T-helper 1 cell treated with Interleukin-12 subunit alpha and Interleukin-12 subunit beta and Interleukin-4 antibody, amounts not matched to agents 30 μg/mL and 1 μg/mL, for 36 hours (primary cell): ENCODE results near the gene DPEP3.
"Not testable (repeated sequence)": the region's sequence is repeated elsewhere in the genome, so short reads cannot be mapped to it uniquely, and the experiment has no call there.

ENCODE experiments used
- H3K27ac Mint-ChIP-seq: one replicate; pipeline ENCODE4 v1.8.0; 2021; ENCODE audit warnings: mild to moderate bottlenecking, mixed read lengths
- H3K27me3 Mint-ChIP-seq: one replicate; pipeline ENCODE4 v1.8.0; 2021; ENCODE audit warnings: low read depth, mixed read lengths
- H3K36me3 Mint-ChIP-seq: one replicate; pipeline ENCODE4 v1.8.0; 2021; ENCODE audit warnings: low read depth, mixed read lengths
- H3K4me1 Mint-ChIP-seq: one replicate; pipeline ENCODE4 v1.8.0; 2021; ENCODE audit warnings: low read depth, mixed read lengths
- H3K4me3 Mint-ChIP-seq: one replicate; pipeline ENCODE4 v1.8.0; 2021; ENCODE audit warnings: mild to moderate bottlenecking, moderate library complexity, mixed read lengths
- H3K9me3 Mint-ChIP-seq: one replicate; pipeline ENCODE4 v1.8.0; 2021; ENCODE audit warnings: mixed read lengths

The DPEP3 gene

DNA sequence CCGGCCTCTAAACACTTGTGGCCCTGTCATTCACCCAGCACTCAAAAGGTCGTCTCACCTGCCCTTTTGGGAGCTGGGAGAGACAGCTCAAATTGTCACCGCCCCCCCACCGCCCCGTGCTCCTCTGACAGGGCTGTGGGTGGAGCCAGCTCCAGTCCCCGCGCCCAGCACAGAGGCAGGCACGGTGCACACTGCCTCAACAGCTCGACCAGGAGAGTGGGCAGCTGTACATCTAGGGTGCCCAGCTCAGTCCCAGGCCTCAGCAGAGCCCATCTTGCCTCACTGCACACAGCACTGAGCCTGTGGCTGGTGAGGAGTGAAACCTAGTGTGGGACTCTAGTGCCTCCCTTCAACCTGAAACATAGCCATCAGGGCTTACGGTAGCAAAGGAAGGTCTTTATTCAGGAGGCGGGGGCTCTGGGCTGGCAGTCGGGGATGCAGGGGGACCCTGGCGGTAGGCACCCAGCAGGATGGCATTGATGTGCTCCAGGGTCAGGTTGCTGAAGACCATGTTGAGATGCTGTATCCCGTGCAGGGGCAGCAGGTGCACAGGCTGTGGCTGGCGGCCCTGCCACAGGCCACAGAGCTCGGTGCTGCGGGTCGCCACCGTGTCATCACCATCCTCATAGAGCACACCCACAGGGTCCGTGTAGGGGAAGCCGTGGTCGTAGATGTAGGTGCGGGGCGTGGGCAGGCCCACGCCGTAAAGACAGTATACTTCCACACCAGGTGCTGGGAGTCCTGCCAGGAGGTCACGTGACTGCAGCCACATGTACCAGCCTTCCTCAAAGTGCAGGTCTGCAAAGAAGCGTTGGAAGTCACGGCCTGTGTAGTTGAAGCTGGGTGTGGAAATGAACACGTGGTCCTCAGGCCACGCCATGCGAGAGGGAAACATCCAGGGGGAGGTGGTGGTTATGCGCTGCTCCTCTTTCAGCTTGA, 40.5 kb downstream of the DPEP3 start:
- Mint-ChIP-seq H3K4me1 (peaks cover 31% of the 10 kb centered on the region), H3K27me3 (no peaks in the 10 kb centered on the region), H3K9me3 (no peaks in the 10 kb centered on the region), H3K27ac (peak overlapping the region; percentile 41), H3K4me3 (no peak overlapping the region), H3K36me3 (peaks cover 21% of the 10 kb centered on the region)

DNA sequence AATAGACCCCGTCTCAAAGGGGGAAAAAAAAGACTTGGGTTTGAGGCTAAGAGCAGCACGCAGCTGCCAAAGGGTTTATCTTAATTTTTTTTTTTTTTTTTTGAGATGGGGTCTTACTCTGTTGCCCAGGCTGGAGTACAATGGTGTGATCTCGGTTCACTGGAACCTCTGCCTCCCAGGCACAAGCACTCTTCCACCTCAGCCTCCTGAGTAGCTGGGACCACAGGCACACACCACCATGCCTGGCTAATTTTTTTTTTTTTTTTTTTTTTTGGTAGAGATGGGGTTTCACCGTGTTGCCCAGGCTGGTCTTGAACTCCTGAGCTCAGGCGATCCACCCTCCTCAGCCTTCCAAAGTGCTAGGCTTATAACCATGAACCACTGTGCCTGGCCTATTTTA, 42.6 kb downstream of the DPEP3 start:
- H3K36me3 Mint-ChIP-seq = peaks cover 31% of the 10 kb centered on the region
- H3K4me3 Mint-ChIP-seq = peak overlapping the region; percentile 96
- H3K4me1 Mint-ChIP-seq = peaks cover 40% of the 10 kb centered on the region
- H3K27me3 Mint-ChIP-seq, H3K9me3 Mint-ChIP-seq: not testable (repeated sequence)
- H3K27ac Mint-ChIP-seq = peak overlapping the region; percentile 73

DNA sequence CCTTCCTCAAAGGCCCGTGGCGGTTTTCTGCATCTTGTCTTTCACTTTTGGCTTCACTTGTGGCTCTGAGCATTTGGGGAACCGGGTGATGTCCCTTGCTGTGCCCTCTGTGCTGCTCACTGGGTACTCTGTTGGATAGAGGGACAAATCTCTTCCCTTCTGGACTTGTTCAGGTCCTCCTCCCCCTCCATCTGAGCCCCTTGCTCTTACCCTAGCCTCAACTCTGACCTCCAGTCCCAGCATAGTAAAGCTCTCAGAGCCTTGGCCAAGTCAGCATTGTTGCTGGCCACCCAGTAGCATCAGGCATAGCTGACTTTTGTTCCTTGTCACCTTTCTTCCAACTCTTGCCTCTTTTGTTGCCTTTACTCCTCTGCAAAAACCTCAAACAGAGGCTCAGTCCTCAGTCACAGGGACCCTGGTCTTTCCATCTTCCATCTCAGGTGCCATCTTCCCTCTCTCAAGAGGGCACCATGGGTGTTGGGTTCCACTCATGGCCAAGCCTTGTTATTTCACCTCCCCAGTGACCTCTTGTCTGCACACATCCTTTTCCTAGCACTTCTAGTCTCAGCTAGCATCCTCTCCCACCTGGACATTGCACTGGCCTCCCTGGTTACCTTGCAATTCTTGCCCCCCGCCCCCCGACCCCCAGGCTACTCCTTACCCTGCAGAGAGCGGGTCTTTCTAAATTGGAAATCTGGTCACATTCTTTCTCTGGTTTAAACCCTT, 43.3 kb downstream of the DPEP3 start:
- H3K27me3 Mint-ChIP-seq = no peaks in the 10 kb centered on the region
- H3K9me3 Mint-ChIP-seq = no peaks in the 10 kb centered on the region
- H3K4me1 Mint-ChIP-seq = peaks cover 40% of the 10 kb centered on the region
- H3K36me3 Mint-ChIP-seq = peaks cover 33% of the 10 kb centered on the region
- H3K4me3 Mint-ChIP-seq = peak overlapping the region; percentile 96
- H3K27ac Mint-ChIP-seq = peak overlapping the region; percentile 93

DNA sequence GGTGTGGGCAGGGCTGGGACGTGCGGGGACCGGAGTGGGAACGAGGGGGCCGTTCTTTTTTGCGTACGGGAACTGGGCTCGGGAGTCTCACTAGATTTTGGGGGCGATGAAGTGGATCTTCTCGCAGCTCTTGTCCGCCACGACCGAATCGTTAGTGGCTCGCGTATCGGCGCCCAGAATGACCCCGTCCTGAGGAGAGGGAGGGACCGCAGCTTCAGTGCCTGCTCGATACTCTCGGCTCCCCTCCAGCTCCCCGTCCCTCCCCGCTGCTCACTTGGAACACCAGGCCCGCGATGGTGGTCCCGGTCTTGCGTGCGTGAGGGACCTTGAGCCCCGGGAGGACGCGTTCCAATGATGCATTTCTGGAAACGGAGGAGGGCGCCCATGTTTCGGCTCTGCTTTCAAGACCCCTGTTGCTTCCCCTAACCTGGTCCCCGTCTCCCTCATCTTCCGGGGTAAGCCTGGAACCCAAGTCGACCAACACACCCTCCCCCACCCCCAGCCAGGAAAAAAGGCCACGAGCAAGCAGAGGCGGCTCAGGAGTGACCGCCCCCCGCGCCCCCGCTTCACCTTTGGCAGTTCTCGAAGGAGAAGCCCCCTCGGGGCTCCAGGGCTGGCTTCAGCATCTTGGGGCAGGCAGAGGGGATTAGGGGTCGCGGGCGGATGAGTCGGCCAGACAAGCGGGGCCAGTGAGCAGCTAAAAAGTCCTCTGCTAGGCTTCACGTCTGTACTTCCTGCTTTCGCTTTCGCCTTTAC, 44.0 kb downstream of the DPEP3 start, which contains the start of gene PSMB10:
Gene PSMB10 (minus strand): TSS at position 727 of the 756 bp plus-strand sequence. CDS start 101 bp downstream, at position 626.
- H3K4me1 Mint-ChIP-seq = peaks cover 35% of the 10 kb centered on the region
- peak within 1 kb of the TSS; percentile 93 for H3K27ac Mint-ChIP-seq
- peak within 1 kb of the TSS; percentile 96 for H3K4me3 Mint-ChIP-seq
- H3K9me3 Mint-ChIP-seq = no peaks in the 10 kb centered on the region
- H3K27me3 Mint-ChIP-seq = no peaks in the 10 kb centered on the region
- peaks cover 34% of the 10 kb centered on the region for H3K36me3 Mint-ChIP-seq

DNA sequence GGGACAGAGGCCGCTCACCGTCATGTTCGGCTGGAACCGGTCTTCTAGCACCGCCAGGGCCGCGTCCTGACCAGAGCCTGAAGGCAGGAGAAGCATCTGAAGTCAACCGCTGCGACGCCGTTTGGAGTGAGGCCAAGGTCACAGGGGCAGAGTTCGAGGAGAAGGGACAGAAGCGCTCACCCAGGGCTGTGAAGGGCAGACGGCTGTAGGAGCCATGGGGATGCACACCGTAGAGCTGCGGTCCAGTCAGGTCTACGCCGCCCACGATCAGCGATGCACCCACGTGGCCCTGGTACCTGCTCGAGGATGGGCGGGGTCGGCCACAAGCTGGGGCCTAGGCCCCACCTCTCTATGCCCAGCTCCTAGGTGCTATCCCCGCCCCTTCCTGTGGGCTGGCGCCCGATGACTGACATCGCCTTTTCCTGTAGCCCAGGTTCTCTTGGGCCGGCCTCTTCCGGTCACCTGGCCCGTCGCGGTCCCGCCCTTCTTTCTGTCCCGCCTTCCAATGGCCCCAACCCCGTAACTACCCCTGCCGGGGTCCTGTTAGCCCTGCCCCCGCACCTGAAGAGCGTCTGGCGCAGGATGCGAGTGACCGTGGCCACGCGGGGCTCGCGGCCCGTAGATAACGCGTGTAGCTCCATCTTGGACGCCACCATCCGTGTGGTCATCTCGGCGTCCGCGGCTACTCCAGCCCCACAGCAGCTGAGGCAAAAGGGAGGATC, 44.7 kb downstream of the DPEP3 start:
- Mint-ChIP-seq H3K4me3 (peak overlapping the region; percentile 96), H3K4me1 (peaks cover 33% of the 10 kb centered on the region), H3K36me3 (peaks cover 37% of the 10 kb centered on the region), H3K27me3 (no peaks in the 10 kb centered on the region), H3K9me3 (no peaks in the 10 kb centered on the region), H3K27ac (peak overlapping the region; percentile 93)

DNA sequence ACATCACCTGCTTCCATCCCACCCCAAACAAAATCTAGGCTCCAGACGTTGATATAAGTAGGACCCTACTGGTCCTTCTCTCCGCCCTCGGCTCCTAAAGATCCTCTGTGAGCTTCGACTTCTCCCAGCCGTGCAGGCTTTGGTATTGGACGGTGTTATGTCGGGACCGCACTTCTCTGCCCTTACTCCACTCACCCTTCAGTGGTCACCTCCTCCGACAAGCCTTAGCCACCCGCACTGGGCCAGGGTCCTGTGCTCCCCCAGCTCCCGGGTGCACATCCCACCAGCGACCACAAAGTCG, 45.2 kb downstream of the DPEP3 start:
- H3K4me1 Mint-ChIP-seq = peaks cover 28% of the 10 kb centered on the region
- peaks cover 37% of the 10 kb centered on the region for H3K36me3 Mint-ChIP-seq
- no peaks in the 10 kb centered on the region for H3K27me3 Mint-ChIP-seq
- H3K4me3 Mint-ChIP-seq = peak overlapping the region; percentile 96
- H3K9me3 Mint-ChIP-seq = no peaks in the 10 kb centered on the region
- peak overlapping the region; percentile 93 for H3K27ac Mint-ChIP-seq

DNA sequence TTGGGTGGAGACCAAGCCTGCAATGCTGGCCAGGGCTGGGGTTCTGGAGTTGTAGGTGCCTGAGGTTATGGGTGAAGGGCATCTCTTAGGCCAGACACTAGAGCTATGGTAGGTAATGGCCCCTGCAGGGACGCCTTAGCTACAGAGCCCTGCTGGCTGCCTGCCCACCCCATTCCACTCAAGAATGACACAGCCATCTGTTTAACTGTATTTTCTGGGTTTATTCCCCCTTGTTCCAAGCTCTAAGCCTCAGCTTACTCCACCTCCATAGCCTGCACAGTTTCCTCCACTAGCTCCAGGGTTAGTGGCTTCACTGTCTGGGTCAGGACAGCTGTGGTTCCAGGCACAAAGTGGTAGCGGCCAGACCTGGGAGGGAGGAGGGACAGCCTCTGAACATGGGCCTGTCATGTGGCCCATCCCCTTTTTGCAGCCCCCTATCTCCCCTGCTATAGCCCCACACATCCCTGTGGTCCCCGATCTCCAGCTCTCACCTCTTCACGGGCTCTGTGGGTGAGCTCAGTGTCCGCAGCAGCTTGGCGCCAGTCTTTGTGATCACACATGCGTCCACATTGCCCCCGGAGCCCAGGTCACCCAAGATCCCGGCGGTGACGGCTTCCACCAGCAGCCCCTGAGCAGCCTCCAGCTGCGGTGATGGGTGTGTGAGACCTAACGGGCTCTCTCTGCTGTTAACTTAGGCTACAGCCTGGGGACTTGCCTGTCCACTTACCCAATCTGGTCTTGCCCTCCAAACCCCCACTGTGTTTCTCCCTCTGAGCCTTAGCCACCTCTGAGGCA, 45.8 kb downstream of the DPEP3 start:
- no peaks in the 10 kb centered on the region for H3K27me3 Mint-ChIP-seq
- peaks cover 39% of the 10 kb centered on the region for H3K36me3 Mint-ChIP-seq
- peaks cover 24% of the 10 kb centered on the region for H3K4me1 Mint-ChIP-seq
- no peaks in the 10 kb centered on the region for H3K9me3 Mint-ChIP-seq
- peak overlapping the region; percentile 96 for H3K4me3 Mint-ChIP-seq
- H3K27ac Mint-ChIP-seq = peak overlapping the region; percentile 11

DNA sequence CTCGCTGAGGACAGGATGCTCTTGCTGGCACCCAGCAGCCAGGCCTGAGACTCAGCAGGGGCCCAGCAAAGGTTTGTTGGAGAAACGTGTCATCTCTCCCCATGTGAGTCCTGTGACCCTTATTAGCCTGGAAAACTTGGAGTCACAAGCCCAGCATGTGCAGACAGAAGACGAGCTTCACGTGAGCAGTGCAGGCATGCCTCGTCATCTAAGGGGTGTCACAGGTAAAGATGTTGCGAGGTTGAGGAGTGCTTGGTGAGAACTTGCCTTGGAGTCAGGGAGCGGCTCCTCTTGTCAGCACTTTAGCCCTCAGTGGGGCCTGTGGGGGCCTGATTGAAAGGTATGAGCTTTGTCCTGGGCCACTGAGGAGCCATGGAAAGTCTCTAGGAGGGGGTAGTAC, 46.5 kb downstream of the DPEP3 start:
- peaks cover 39% of the 10 kb centered on the region for H3K36me3 Mint-ChIP-seq
- H3K4me3 Mint-ChIP-seq = peak overlapping the region; percentile 15
- H3K4me1 Mint-ChIP-seq = peaks cover 24% of the 10 kb centered on the region
- no peaks in the 10 kb centered on the region for H3K9me3 Mint-ChIP-seq
- H3K27ac Mint-ChIP-seq = no peak overlapping the region
- no peaks in the 10 kb centered on the region for H3K27me3 Mint-ChIP-seq

DNA sequence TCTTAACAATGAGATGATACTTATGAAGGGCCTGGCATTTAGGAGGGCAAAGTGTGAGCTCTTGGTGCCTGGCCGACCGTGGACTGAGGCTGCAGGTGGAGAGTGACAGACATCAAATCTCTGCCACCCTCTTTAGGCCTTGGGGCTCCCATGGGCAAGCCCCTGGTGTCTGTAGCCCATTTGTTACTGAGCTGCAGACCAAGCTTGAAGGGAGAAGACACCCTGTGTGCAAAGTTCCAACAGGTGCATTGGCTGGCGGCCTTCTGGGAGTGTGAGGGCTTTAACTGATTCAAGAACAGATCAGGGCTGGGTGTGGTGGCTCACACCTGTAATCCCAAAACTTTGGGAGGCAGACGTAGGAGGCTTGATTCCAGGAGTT, 47.8 kb downstream of the DPEP3 start:
- Mint-ChIP-seq H3K4me3 (no peak overlapping the region), H3K27ac (no peak overlapping the region), H3K4me1 (peaks cover 23% of the 10 kb centered on the region), H3K36me3 (peaks cover 41% of the 10 kb centered on the region), H3K27me3 (no peaks in the 10 kb centered on the region), H3K9me3 (no peaks in the 10 kb centered on the region)

DNA sequence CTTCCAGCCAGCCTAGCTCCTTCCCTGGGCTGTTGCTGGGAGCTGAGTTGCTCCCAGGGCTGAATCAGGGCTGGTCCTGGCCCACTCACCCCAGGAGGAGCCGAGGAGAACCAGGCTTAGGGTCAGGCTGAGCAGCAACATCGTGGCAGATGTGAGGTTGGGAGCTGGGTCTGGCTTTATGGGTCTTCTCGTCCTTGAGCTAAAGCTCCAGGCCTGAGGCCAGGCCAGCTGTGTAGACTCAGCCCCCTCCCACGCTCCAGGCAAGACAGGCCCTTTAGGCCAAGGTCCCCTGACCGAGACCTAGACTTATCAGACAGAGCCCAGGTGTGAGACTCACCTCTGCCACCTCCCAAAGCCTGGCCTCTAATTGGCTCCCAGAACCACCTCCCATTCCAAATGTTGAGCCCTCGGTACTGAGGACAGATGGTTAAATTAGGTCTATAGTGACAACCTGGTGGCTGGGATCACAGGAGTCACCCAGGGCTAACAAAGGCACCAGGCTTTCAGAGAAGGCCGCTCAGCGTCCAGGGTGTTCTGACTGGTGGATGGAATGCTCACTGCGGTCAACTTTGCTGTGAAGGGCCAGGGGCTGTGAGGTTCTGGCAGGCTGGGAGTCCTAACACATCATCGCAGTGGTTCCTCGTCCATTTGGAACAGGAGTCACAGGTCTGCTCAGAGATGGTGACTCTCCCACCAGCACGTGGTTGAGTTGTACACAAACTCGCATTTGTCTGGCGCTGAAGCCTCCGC, 48.4 kb downstream of the DPEP3 start, which contains the start of gene CTRL:
Gene CTRL (minus strand): TSS at position 151 of the 750 bp plus-strand sequence. CDS start 10 bp downstream, at position 141.
- Mint-ChIP-seq H3K27me3 (no peaks in the 10 kb centered on the region), H3K9me3 (no peaks in the 10 kb centered on the region), H3K4me3 (no peak within 1 kb of the TSS), H3K27ac (peak within 1 kb of the TSS; percentile 20), H3K36me3 (peaks cover 41% of the 10 kb centered on the region), H3K4me1 (peaks cover 18% of the 10 kb centered on the region)

DNA sequence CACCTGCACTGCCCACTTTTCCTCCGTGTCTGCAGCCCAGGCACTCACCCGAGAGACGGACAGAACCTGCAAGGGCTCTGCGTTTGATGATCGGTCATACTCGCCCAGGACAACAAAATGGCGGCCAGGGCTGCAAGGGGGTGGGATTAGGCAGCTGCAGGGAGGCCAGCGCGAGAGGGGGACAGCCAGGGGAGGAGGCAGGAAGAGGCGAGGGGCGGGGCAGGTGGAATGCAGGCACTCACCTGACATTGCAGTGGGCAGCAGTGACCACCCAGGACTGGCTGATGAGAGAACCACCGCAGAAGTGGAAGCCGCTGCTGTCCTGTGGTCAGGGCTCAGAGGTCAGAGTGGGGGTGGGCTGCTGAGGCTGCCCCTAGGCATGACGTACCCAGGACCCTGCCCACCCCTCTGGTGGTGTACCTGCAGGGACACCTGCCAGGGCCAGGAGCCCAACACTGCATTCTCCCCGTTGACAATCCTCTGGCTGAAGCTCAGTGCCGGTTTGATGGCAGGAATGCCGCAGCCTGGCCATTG, 49.6 kb downstream of the DPEP3 start:
- Mint-ChIP-seq H3K9me3 (no peaks in the 10 kb centered on the region), H3K4me1 (peaks cover 17% of the 10 kb centered on the region), H3K36me3 (peaks cover 38% of the 10 kb centered on the region), H3K27me3 (no peaks in the 10 kb centered on the region), H3K4me3 (no peak overlapping the region), H3K27ac (no peak overlapping the region)

DNA sequence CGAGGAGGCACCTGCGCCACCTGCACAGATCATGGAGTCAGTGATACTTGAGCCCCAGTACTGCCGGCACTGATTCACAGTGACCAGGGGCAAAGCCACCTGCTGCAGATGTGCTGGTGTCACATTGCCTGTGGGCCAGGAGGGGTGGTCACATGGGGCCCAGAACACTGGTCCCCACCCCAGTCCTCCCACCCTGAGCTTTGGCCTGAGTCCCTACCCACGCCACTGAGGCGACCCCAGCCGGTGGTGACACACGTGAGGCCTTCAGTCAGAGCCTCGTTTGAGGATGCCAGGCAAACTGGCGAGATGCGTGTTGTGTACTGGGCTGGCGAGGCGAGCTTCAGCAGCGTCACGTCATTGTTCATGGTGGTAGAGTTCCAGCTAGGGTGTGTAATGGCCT, 50.1 kb downstream of the DPEP3 start:
- Mint-ChIP-seq H3K4me1 (peaks cover 13% of the 10 kb centered on the region), H3K36me3 (peaks cover 32% of the 10 kb centered on the region), H3K27me3 (no peaks in the 10 kb centered on the region), H3K9me3 (no peaks in the 10 kb centered on the region), H3K27ac (no peak overlapping the region), H3K4me3 (no peak overlapping the region)
